ENCODE results near the gene BANP.

The BANP gene

GRCh38 chr16:87948119-87948545 lies 3.1 kb upstream of the BANP start:
- peaks cover 5% of the 10 kb centered on the region for H3K36me3 ChIP-seq (ENCODE audit: insufficient read depth, low read length)
- H3K27ac ChIP-seq (ENCODE audit: low read length): no peak overlapping the region
- peak overlapping the region; percentile 37; the same call in 1 of the 2 replicates for H2AFZ ChIP-seq (ENCODE audit: low read depth, low read length)
- H3K27me3 ChIP-seq (ENCODE audit: insufficient read depth, low read length, poor library complexity): no peaks in the 10 kb centered on the region
- DNase-seq: no peak
- H3K9ac ChIP-seq (ENCODE audit: low read depth, low read length): no peak overlapping the region
- no peaks in the 10 kb centered on the region for H3K9me3 ChIP-seq (ENCODE audit: insufficient read depth, low read length, severe bottlenecking)
- peaks cover 16% of the 10 kb centered on the region for H3K79me2 ChIP-seq (ENCODE audit: insufficient read depth, low read length)
- no peak overlapping the region for H3K4me3 ChIP-seq (ENCODE audit: low read depth in 1 of 2, low read length in 2 of 2)
- H4K20me1 ChIP-seq (ENCODE audit: insufficient read depth, low read length): no peaks in the 10 kb centered on the region; the same call in 1 of the 2 replicates
- peaks cover 20% of the 10 kb centered on the region for H3K4me1 ChIP-seq (ENCODE audit: insufficient read depth, low read length)
- TF ChIP-seq CTCF (IDR thresholded peaks at IDR 0.05; ENCODE audit: borderline replicate concordance, extremely low read depth, low read length, poor library complexity, severe bottlenecking) (no peak), EZH2 (IDR thresholded peaks at IDR 0.05; ENCODE audit: borderline replicate concordance, low read depth, low read length, severe bottlenecking) (no peak)
- H3K4me2 ChIP-seq (ENCODE audit: insufficient read depth, low read length): no peak overlapping the region
- ATAC-seq (ENCODE audit: insufficient read depth, low read depth): no peak

DNA sequence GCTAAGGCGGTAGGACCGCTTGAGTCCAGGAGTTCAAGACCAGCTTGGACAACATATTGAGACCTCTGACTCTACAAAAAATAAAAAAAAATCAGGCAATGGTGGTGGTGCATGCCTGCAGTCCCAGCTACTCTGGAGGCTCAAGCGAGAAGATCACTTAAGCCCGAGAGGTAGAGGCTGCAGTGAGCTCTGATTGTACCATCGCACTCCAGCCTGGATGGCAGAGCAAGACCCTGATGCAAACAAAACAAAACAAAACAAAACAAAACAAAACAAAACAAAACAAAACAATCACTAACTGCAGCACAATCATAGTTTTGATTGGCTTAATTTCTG lies 2.5 kb upstream of the BANP start:
- no peak overlapping the region for H3K4me2 ChIP-seq (ENCODE audit: insufficient read depth, low read length)
- peaks cover 3% of the 10 kb centered on the region; the same call in 1 of the 2 replicates for H4K20me1 ChIP-seq (ENCODE audit: insufficient read depth, low read length)
- H3K9me3 ChIP-seq (ENCODE audit: insufficient read depth, low read length, severe bottlenecking): no peaks in the 10 kb centered on the region
- H2AFZ ChIP-seq (ENCODE audit: low read depth, low read length): no peak overlapping the region
- DNase-seq (no peak), ATAC-seq (ENCODE audit: insufficient read depth, low read depth) (no peak)
- no peak overlapping the region for H3K9ac ChIP-seq (ENCODE audit: low read depth, low read length)
- peaks cover 22% of the 10 kb centered on the region for H3K79me2 ChIP-seq (ENCODE audit: insufficient read depth, low read length)
- no peak for TF ChIP-seq EZH2 (IDR thresholded peaks at IDR 0.05; ENCODE audit: borderline replicate concordance, low read depth, low read length, severe bottlenecking)
- TF ChIP-seq CTCF (IDR thresholded peaks at IDR 0.05; ENCODE audit: borderline replicate concordance, extremely low read depth, low read length, poor library complexity, severe bottlenecking): no peak
- H3K4me1 ChIP-seq (ENCODE audit: insufficient read depth, low read length): peaks cover 26% of the 10 kb centered on the region
- H3K36me3 ChIP-seq (ENCODE audit: insufficient read depth, low read length): peaks cover 11% of the 10 kb centered on the region
- no peak overlapping the region for H3K4me3 ChIP-seq (ENCODE audit: low read depth in 1 of 2, low read length in 2 of 2)
- H3K27ac ChIP-seq (ENCODE audit: low read length): no peak overlapping the region
- no peaks in the 10 kb centered on the region for H3K27me3 ChIP-seq (ENCODE audit: insufficient read depth, low read length, poor library complexity)

DNA sequence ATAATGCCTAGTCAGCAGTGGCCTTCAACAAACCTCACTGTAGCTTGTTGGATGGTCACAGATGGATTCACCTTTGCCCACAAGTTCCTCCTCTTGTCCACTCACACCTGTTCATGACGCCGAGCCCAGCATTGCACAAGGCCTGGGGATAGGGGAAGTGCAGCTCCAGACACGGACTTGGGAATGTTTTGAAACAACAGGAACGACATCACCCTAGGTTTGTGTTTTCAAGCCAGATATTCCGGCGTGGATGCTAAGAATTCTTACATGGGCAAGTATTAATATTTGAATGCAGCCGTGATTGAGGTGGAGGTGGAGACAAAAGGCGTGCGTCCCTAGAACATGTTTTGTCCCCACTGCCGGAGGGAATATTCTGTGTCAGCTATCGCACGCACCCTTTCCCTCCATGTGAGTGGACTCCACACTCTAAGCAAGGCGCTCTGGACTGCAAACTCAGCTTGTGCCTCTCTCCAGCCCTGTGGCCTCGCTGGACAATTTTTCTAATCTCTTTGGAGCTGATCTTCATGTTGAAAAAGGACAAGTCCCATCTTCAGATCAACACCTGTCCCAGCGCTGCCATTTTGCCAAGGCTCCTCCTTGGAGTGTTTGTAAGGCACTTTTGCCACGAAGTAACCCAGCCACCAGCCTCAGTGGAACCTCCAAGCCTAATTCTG lies 2.0 kb upstream of the BANP start:
- peaks cover 31% of the 10 kb centered on the region for H3K4me1 ChIP-seq (ENCODE audit: insufficient read depth, low read length)
- peaks cover 16% of the 10 kb centered on the region for H3K36me3 ChIP-seq (ENCODE audit: insufficient read depth, low read length)
- no peak overlapping the region for H3K4me2 ChIP-seq (ENCODE audit: insufficient read depth, low read length)
- no peak overlapping the region for H3K9ac ChIP-seq (ENCODE audit: low read depth, low read length)
- H2AFZ ChIP-seq (ENCODE audit: low read depth, low read length): peak overlapping the region; percentile 45; the same call in 1 of the 2 replicates
- H3K9me3 ChIP-seq (ENCODE audit: insufficient read depth, low read length, severe bottlenecking): no peaks in the 10 kb centered on the region
- no peak for DNase-seq
- H3K27ac ChIP-seq (ENCODE audit: low read length): no peak overlapping the region
- H4K20me1 ChIP-seq (ENCODE audit: insufficient read depth, low read length): peaks cover 8% of the 10 kb centered on the region; the same call in 1 of the 2 replicates
- no peaks in the 10 kb centered on the region for H3K27me3 ChIP-seq (ENCODE audit: insufficient read depth, low read length, poor library complexity)
- no peak for TF ChIP-seq EZH2 (IDR thresholded peaks at IDR 0.05; ENCODE audit: borderline replicate concordance, low read depth, low read length, severe bottlenecking)
- no peak for TF ChIP-seq CTCF (IDR thresholded peaks at IDR 0.05; ENCODE audit: borderline replicate concordance, extremely low read depth, low read length, poor library complexity, severe bottlenecking)
- H3K4me3 ChIP-seq (ENCODE audit: low read depth in 1 of 2, low read length in 2 of 2): no peak overlapping the region
- H3K79me2 ChIP-seq (ENCODE audit: insufficient read depth, low read length): peaks cover 27% of the 10 kb centered on the region
- ATAC-seq (ENCODE audit: insufficient read depth, low read depth): no peak
